ENCODE data around the gene MOCS1.
A peak's percentile ranks its signal among the peaks of the same experiment; 100 is the strongest.
"Not testable (repeated sequence)": the region's sequence is repeated elsewhere in the genome, so short reads cannot be mapped to it uniquely, and the experiment has no call there.

The MOCS1 gene

GRCh38 chr6:39934131-39934757 lies at the start of gene MOCS1:
TSS of gene MOCS1 (minus strand) at chr6:39934462. CDS start at chr6:39934417, 45 bp downstream.
- peak; percentile 58 for DNase-seq

DNA sequence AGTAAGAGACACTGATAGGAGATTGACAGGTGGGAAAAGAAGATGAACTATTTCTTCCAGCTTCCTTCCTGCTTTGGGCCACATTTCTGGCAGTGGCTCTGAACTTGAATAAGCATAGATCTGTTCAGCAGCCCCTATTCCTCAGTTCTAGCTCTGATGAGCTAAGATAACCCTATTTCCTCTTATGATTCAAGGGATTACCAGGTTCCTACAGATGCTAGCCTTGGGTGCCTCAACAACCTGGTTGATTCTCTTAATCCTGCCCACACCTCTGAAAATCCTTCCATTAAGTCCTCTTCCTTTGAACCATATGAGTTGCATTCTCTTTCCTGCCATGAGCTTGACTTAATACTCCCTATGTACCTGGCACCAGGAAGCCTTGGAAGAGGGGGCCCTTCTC lies 49.8 kb upstream of the MOCS1 start:
- no peak for DNase-seq

- DNase-seq: no peak
Observed at GRCh38 chr6:39983193-39983592, 48.9 kb upstream of the MOCS1 start.

DNA sequence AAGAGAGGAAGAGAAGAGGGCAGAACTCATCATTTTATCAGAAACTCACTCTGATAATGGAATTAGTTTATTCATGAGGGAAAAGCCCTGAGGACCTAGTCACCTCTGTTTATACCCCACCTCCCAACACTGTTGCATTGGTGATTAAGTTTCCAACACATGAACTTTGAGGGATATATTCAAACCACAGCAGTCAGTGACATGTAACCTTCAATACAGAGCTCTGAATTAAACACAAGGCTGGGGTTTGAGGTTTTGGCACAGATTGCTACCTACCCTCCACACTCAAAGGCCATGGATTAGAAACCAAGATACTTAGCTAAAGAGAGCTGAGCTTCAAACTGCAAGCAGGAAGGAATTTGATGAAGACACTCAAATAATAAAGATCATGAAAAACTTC lies 48.5 kb upstream of the MOCS1 start:
- DNase-seq: no peak

DNA sequence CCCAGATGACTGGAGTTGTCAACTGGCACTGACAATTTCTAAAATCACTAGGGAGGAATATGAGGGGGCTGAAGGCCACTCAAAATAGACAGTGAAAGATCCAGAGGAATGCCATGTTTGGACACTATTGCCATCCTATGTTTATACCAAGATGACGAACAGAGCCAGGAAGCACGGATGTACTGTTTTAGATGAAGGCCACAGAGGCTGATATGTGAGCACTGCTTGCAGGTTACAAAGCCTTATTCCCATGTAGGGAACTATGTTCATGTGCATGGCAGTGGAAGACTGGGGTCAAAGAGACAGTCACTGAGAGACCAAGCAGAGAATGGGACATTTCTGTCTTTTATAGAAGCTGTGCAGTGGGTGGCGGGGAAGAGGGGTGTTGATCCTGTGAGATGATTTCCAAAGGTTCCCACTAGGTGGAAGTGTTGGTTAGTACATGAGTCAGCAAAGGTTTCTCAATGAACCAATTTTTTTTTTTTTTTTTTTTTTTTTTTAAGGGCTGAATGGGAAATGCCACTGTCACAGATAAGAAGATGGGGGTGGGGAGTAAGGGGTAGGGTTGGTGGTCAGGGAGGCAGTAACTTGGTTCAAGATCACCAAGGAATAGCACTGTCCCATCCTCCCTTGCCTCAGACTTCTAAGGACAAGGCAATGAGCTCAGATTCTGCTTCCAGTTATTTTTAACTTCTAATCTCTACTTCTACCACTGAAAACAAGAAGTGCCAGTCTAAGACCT lies 46.7 kb upstream of the MOCS1 start:
- DNase-seq: peak; percentile 49

DNA sequence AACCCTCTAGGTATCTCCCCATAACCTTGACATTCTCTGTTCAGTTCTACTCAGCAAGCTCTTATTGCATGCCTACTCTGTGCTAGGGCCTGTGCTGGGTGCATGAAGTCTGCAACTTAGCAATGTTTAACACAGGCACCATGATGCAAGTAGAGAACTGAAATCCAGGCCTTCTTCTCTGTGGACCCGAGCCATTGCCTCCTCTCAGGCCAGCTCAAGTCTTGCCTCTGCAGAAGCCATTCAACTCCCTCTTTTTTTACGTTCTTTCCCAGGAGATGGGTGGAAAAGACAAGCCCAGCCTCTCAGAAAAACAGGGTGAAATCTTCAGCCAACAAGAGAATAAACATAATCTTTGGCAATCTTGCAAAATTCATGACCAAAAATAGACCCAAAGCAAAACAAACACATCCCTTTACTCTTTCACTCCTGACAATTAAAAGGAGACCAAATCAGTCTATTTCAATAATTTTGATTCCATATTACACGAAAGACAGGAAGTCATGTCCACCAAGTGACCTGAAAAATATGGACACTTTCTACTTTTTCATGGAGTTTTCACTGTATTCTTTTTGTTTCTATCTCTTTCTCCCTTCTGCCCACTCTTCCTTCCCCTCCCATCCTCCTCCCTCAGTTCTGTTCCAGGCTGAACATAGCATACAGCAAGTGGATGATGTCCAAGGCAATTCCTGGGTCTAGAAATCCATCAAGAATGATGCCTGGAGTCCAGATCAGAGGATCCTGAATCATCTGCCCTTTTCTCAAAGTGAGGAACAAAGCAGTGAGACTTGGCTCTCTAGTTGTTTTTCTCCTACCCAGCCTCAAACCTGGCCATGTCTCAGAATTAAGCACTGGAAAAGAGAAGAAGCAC lies 45.4 kb upstream of the MOCS1 start:
- DNase-seq: no peak

DNA sequence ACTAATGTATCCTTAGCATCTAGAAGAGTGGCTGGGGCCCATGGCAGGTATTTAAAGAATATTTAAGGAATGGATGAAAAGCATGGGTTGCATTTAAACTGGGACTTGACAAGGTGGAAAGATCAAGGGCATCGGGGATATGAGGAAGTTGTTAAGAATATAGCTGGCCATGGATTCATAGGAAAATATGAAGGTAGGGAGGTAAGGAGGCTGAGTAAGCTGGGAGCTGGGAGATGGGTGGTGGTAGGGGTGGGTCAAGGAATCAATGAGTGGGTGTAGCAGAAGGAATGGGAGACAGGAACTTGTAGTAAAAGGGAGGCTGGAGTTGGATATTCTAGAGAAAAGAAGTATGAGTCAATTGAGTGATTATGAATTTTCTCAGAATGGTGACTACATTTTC lies 44.0 kb upstream of the MOCS1 start:
- no peak for DNase-seq

DNA sequence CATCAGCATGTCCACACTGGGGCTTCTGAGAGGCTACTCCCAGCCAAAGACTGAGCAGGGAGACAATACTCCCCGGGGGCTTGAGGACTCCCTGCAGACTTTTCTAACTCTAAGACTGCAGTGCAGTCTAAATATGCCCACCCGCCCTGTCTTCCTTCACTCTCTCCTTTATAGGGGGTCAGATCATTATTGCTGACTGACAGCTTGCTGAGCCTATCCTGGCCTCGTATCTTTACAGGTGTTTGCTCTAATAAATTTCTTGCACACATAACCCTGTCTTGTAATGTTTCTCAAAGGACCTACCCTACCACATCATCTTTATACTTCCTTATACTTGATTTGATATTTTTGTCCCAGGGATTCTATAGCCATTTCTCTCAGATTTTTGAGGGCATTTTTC lies 39.4 kb upstream of the MOCS1 start:
- no peak for DNase-seq

DNA sequence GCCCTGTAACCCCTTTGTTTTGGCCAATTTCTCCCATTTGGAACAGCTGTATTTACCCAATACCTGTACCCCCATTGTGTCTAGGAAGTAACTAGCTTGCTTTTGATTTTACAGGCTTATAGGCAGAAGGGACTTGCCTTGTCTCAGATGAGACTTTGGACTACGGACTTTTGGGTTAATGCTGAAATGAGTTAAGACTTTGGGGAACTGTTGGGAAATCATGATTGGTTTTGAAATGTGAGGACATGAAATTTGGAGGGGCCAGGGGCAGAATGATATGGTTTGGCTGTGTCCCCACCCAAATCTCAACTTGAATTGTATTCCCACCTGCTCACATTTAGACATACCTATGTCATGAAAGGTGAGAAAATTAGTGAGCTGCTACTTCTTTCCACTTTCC lies 38.5 kb upstream of the MOCS1 start:
- DNase-seq: not testable (repeated sequence)

- DNase-seq: not testable (repeated sequence)
Observed at GRCh38 chr6:39971131-39971530, 36.9 kb upstream of the MOCS1 start.

DNA sequence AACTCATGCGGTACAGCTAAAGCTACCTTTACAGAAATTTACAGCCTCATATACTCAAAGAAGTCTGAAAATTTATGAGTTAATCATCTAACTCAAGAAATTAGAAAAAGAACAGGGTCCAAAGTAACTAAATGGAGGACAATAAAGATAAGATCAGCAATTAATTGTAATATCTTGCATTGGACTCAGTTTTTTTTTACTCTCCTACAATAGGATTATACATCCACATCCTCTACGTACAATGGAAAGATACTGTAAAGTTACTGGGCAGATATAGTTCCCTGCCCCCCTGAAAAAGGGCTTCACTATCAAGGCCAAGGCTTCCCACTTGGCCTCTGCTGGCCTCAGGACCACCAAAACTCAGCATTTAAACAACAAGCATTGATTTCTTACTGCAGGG lies 31.5 kb upstream of the MOCS1 start:
- DNase-seq: no peak

DNA sequence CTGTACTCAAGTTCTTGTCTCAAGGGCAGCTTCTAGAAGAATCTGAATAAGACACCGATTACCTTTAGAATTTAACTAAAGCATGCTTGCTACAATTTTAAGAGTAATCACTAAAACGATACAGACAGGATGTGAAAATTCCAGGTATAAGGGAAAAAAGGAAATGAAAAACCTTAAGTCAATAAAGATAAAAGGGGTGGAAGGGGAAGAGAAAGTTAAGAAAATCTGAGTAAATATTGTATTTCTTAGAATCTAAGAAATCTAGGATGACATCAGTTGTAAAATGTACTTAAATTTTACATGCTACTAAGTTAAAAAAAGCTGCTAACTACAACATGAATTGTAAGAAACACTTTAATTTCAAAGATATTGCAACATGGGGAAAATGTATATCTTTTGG lies 30.3 kb upstream of the MOCS1 start:
- no peak for DNase-seq

GRCh38 chr6:39964094-39964493 lies 29.8 kb upstream of the MOCS1 start:
- DNase-seq: no peak

- no peak for DNase-seq
Observed at GRCh38 chr6:39962831-39963230, 28.6 kb upstream of the MOCS1 start.

DNA sequence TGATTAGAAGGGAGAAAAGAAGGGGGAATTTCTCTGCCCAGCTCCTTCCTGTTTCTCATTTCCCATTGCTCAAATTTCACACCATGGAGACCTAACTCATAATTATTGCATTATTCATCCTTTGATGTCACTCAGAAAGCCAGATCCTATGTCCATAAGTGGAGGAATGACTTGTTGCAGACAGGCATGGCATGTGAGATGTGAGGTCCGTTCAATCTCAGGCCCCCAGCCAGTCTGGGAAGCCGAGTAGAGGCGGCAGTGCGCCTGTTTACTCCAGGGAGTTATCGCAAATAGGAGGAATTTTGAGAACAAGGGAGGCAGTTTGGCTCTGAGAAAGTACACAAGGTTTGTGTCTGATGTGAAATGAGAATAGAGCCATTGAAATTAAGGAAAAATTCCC lies 26.9 kb upstream of the MOCS1 start:
- DNase-seq: no peak

- DNase-seq: no peak
Observed at GRCh38 chr6:39958947-39959346, 24.7 kb upstream of the MOCS1 start.

DNA sequence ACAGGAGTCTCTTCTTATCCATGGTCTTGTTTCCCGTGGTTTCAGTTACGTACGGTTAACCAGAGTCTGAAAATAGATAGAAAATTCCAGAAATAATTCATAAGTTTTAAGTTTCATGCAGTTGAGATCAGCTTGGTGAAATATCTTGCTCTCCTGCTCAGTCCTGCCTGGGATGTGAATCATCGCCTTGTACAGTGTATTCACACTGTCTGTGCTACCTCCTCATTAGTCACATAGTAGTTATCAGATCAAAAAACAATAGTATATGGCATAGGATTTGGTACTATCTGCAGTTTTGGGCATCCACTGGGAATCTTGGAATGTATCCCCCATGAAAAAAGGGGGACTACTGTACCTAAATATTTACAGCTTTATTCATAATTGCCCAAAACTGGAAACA lies 22.7 kb upstream of the MOCS1 start:
- DNase-seq: no peak

- no peak for DNase-seq
Observed at GRCh38 chr6:39953076-39953618, 18.9 kb upstream of the MOCS1 start.

GRCh38 chr6:39952167-39952566 lies 17.9 kb upstream of the MOCS1 start:
- DNase-seq: no peak

DNA sequence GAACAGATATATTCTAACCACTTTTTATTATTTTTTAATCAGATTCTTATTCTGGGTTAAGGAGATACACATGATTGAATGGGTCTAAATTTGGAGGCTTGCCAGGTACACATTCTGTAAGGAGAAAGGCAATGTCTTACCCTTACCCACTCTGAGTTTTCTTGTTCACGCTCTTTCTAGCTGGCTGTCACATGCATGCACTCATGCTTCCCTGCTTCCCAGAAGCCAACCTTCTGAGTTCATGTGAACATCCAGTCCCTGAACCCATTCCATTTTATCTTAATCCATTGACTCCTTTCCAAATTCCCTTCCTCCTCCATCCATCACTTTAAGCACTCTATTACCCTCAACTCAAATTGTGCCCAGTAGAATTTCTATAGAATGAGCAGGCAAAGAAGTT lies 17.5 kb upstream of the MOCS1 start:
- DNase-seq: no peak

- no peak for DNase-seq
Observed at GRCh38 chr6:39951191-39951590, 16.9 kb upstream of the MOCS1 start.

DNA sequence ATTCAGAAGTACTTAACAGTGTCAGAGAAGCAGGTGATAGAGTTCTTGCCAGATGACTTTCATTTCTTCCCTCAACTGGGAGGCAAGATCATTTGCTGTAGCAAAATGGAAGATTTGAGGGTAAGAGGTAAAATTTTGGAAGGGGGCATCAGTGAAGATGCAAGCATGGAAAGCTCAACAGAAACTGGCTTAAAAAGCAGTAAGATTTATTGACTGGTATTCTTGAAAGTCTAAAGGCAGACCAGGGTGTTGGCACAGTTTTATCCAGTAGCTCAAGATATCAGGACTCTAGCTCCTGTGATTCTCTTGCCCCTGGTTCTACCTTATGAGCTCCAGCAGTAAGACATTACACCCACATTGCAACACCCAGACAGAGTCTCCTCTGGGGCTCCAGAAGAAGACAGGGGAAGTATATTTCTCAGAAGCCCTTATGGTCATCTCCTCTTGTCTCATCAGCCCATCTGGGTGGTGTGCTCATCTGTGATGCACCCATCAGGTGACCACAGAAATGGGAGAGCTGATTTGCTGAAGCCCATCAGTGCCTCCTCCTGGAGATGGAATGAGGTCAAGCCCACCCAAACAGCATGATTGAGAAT lies 16.0 kb upstream of the MOCS1 start:
- DNase-seq: no peak

GRCh38 chr6:39948199-39948791 lies 14.0 kb upstream of the MOCS1 start:
- DNase-seq: no peak
